NB4 (cell line): ENCODE measurements around the gene DUSP22.

ENCODE experiments used
- DNase-seq: peaks from one replicate; pipeline ENCODE4 v3.0.0; 2010; ENCODE audit warnings: low read depth
- H3K4me3 ChIP-seq: one replicate; pipeline ENCODE4 v1.5.1; 2011; ENCODE audit warnings: mild to moderate bottlenecking, low read depth, low read length, moderate library complexity
- CTCF ChIP-seq: IDR thresholded peaks from one replicate; pipeline ENCODE4 v1.5.1; 2012; ENCODE audit warnings: low read depth, low read length
- MYC ChIP-seq: IDR thresholded peaks from 2 replicates; pipeline ENCODE4 v1.6.1; 2011; ENCODE audit warnings: low read depth, low read length
- POLR2A ChIP-seq: IDR thresholded peaks from 2 replicates; pipeline ENCODE4 v1.6.1; 2011; ENCODE audit warnings: mild to moderate bottlenecking; ENCODE audit not compliant: insufficient read length; ENCODE audit errors: extremely low read depth
- TF ChIP-seq, protein P1 (sequence below): IDR thresholded peaks from 2 replicates; pipeline ENCODE4 v1.6.1; 2011; ENCODE audit warnings: low read depth, low read length

Gene DUSP22

GRCh38 chr6:346386-347030 is 54.2 kb downstream of the DUSP22 start:
- no peak for DNase-seq
- H3K4me3 ChIP-seq: no peak overlapping the region
- TF ChIP-seq MYC (no peak), POLR2A (no peak), CTCF (no peak)
- TF ChIP-seq, protein P1, sequence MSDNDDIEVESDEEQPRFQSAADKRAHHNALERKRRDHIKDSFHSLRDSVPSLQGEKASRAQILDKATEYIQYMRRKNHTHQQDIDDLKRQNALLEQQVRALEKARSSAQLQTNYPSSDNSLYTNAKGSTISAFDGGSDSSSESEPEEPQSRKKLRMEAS: no peak

- DNase-seq: no peak
- no peak overlapping the region for H3K4me3 ChIP-seq
- TF ChIP-seq CTCF: no peak
Observed at GRCh38 chr6:347232-347631, 54.9 kb downstream of the DUSP22 start.

DNA sequence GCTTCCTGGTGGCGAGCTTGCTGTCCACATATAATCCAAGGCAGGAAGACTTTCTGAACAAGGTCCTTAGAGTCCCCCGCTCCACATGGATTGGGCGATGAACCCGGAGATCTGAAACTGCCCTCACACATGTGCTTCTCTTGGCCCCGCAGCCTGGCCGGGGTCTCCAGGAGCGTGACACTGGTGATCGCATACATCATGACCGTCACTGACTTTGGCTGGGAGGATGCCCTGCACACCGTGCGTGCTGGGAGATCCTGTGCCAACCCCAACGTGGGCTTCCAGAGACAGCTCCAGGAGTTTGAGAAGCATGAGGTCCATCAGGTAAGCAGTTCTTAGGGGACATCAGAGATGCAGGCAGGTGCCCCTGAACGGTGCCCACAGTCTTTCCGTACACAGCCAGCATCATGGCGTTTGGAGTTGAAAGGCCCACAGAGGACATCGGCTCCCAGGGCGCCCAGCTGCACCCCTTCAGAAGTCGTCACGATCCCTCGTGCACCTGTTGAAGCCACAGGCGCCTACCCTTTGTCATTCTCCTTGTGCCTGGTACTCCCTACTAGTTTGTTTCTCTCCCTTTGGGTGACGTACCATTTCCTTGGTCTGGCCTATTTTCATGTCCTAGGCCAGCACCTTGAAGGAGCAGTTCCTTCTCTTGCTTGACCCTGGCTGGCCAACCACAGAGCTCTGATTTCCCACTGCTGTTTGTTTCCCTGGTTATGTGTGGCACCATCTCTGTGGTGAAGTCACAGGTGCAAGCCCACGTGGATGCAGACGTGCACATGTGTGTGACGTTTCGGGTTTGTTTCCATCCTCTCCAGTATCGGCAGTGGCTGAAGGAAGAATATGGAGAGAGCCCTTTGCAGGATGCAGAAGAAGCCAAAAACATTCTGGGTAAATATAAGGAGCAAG is 55.9 kb downstream of the DUSP22 start:
- H3K4me3 ChIP-seq: no peak overlapping the region
- DNase-seq: no peak
- TF ChIP-seq MYC: no peak
- no peak for TF ChIP-seq CTCF
- TF ChIP-seq, protein P1: no peak
- no peak for TF ChIP-seq POLR2A

DNA sequence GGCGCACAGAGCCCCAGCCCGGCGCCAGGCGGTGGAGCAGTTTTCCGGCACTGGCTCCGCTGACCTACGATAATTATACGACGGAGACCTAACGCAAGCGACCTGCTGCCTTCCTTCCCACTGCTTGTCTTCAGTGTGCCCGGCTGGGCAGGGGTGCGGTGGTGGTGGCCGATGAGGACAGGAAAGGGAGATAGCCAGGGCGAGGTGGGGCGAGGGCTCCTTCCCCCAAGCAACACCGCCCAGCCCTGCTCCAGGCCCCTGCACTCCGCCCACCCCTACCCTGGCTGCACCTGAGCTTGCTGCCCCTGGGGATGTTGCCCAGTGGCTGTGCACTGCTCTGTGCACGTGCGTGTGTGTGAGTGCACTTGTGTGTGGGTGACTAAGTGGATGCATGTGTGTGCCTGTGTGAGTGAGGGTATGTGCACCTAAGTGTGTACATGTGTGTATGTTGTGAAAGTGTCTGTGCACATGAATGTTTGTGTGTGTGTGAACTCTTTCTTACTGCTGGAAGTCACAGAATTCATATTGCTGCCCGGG is 56.6 kb downstream of the DUSP22 start:
- no peak for DNase-seq
- TF ChIP-seq, protein P1: no peak
- TF ChIP-seq CTCF (no peak), MYC (no peak), POLR2A (no peak)
- no peak overlapping the region for H3K4me3 ChIP-seq

DNA sequence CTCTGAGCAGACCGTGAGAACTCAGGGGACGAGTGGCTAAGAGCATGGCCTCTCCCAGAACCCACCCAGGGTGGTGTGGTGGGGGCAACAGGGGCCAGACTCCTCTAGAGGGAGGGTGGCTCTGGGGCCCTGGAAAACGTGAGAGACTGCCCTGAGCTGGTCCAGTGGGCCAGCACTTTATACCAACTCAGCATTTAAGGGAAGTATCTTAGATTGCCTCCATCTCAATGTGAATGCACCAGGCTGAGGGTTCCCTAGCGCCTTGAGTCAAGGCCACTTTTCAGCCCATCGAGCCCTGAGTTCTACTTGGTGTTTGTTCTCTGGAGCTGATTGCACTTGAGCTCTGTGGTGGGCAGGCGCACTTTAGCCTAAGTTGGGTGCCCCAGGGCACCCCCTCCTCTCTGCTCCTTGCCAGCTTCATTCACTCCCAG is 57.2 kb downstream of the DUSP22 start:
- no peak for DNase-seq
- no peak overlapping the region for H3K4me3 ChIP-seq
- no peak for TF ChIP-seq POLR2A
- no peak for TF ChIP-seq MYC
- TF ChIP-seq CTCF: no peak
- TF ChIP-seq, protein P1: no peak
